ENCODE results near the gene CLCA4. TPM values are rescaled to one million over a fixed set of nuclear protein-coding genes. Genes with fewer than 3 reads are reported as not detected.

Gene CLCA4
- total and polyA plus RNA-seq, 2 experiments from 2014 or later = not detected

DNA sequence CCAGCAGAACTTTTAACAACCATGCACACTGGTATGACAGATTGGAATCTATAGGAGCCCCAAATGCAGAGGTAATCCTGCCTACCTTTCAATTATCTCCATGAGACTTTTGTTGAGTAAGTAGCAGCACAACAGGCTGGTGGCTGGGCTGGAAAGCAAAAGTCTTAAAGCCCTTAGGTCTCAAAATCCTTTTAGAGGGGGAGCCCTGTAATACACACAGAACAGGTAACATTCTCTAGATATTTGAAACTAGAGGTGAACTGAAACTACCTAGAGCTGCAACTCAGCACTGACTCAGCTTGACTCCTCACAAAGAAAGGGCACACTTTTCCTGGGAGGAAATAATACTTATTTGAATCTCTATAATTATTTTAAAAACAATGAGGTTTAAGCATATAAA, 71.5 kb downstream of the CLCA4 start:
- DNase-seq (ENCODE audit: low spot score) (peak; percentile 11), ATAC-seq (peak; percentile 41)
- TF ChIP-seq, protein P1, sequence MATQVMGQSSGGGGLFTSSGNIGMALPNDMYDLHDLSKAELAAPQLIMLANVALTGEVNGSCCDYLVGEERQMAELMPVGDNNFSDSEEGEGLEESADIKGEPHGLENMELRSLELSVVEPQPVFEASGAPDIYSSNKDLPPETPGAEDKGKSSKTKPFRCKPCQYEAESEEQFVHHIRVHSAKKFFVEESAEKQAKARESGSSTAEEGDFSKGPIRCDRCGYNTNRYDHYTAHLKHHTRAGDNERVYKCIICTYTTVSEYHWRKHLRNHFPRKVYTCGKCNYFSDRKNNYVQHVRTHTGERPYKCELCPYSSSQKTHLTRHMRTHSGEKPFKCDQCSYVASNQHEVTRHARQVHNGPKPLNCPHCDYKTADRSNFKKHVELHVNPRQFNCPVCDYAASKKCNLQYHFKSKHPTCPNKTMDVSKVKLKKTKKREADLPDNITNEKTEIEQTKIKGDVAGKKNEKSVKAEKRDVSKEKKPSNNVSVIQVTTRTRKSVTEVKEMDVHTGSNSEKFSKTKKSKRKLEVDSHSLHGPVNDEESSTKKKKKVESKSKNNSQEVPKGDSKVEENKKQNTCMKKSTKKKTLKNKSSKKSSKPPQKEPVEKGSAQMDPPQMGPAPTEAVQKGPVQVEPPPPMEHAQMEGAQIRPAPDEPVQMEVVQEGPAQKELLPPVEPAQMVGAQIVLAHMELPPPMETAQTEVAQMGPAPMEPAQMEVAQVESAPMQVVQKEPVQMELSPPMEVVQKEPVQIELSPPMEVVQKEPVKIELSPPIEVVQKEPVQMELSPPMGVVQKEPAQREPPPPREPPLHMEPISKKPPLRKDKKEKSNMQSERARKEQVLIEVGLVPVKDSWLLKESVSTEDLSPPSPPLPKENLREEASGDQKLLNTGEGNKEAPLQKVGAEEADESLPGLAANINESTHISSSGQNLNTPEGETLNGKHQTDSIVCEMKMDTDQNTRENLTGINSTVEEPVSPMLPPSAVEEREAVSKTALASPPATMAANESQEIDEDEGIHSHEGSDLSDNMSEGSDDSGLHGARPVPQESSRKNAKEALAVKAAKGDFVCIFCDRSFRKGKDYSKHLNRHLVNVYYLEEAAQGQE (IDR thresholded peaks at IDR 0.05; ENCODE audit: unreplicated experiment) = no peak
- TF ChIP-seq ZNF114 (CRISPR knock-in tag; IDR thresholded peaks at IDR 0.05) (no peak), NANOG (IDR thresholded peaks at IDR 0.05; ENCODE audit: borderline replicate concordance) (no peak), EZH2 (IDR thresholded peaks at IDR 0.05; ENCODE audit: low read depth, unreplicated experiment) (no peak), JUNB (IDR thresholded peaks at IDR 0.05; ENCODE audit: unreplicated experiment) (no peak), ZNF331 (CRISPR knock-in tag; IDR thresholded peaks at IDR 0.05; ENCODE audit: low read depth) (no peak), STAT1 (IDR thresholded peaks at IDR 0.05; ENCODE audit: unreplicated experiment) (no peak), CREB1 (CRISPR knock-in tag; IDR thresholded peaks at IDR 0.05; ENCODE audit: low read depth) (no peak), POLR2AphosphoS5 (IDR thresholded peaks at IDR 0.05; ENCODE audit: low read depth) (no peak), EZH2phosphoT487 (IDR thresholded peaks at IDR 0.05; ENCODE audit: unreplicated experiment) (no peak)
- TF ChIP-seq, protein P2, sequence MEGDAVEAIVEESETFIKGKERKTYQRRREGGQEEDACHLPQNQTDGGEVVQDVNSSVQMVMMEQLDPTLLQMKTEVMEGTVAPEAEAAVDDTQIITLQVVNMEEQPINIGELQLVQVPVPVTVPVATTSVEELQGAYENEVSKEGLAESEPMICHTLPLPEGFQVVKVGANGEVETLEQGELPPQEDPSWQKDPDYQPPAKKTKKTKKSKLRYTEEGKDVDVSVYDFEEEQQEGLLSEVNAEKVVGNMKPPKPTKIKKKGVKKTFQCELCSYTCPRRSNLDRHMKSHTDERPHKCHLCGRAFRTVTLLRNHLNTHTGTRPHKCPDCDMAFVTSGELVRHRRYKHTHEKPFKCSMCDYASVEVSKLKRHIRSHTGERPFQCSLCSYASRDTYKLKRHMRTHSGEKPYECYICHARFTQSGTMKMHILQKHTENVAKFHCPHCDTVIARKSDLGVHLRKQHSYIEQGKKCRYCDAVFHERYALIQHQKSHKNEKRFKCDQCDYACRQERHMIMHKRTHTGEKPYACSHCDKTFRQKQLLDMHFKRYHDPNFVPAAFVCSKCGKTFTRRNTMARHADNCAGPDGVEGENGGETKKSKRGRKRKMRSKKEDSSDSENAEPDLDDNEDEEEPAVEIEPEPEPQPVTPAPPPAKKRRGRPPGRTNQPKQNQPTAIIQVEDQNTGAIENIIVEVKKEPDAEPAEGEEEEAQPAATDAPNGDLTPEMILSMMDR (conservative IDR thresholded peaks at IDR 0.05; ENCODE audit: low read depth in 2 of 2) = no peak
- H3K27ac Mint-ChIP-seq = no peak overlapping the region
- H3K27me3 Mint-ChIP-seq (ENCODE audit: insufficient read depth, low read depth, poor library complexity) = no peaks in the 10 kb centered on the region
- Histone ChIP-seq H2AFZ (no peak overlapping the region), H3K4me1 (ENCODE audit: insufficient read depth) (no peaks in the 10 kb centered on the region), H3K79me2 (replicated peaks; ENCODE audit: insufficient read depth) (no peaks in the 10 kb centered on the region), H3K36me3 (ENCODE audit: insufficient read depth) (no peaks in the 10 kb centered on the region), H3K27me3 (ENCODE audit: insufficient read depth) (no peaks in the 10 kb centered on the region), H4K20me1 (replicated peaks; ENCODE audit: insufficient read depth) (no peaks in the 10 kb centered on the region), H3K4me2 (no peak overlapping the region), H3F3A (replicated peaks; ENCODE audit: low read depth) (no peaks in the 10 kb centered on the region), H3K4me3 (no peak overlapping the region), H3K27ac (ENCODE audit: low read depth) (no peak overlapping the region), H3K9me2 (ENCODE audit: insufficient read depth) (peaks cover 14% of the 10 kb centered on the region; the same call in 1 of the 2 replicates)
- no peak overlapping the region for H3K4me3 Mint-ChIP-seq
- peaks cover 13% of the 10 kb centered on the region for H3K36me3 Mint-ChIP-seq (ENCODE audit: low read depth)
- no peaks in the 10 kb centered on the region for H3K4me1 Mint-ChIP-seq
- peaks cover 19% of the 10 kb centered on the region for H3K9me3 Mint-ChIP-seq

DNA sequence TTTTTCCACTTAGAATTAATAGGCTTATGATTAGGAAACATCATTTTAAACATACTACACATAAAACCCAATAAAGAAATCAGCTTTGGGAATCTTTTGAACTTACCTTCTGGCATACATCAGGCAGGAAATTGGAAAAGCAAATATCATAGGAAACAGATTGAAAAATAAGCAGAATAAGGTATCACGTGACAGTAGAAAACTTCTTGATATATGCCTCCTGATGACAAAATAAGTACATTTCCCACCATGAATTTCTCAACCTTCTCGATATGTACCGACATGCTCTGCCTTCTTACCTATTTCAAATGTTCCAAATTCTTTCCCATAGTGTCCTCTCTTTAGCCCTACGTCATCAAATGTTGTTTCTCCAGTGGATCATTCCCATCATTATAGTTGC, 72.4 kb downstream of the CLCA4 start:
- H3K27me3 Mint-ChIP-seq (ENCODE audit: insufficient read depth, low read depth, poor library complexity) = no peaks in the 10 kb centered on the region
- Histone ChIP-seq H3K36me3 (ENCODE audit: insufficient read depth) (no peaks in the 10 kb centered on the region), H2AFZ (no peak overlapping the region), H3K9me2 (ENCODE audit: insufficient read depth) (peaks cover 14% of the 10 kb centered on the region; the same call in 1 of the 2 replicates), H3K27ac (ENCODE audit: low read depth) (no peak overlapping the region), H3K79me2 (replicated peaks; ENCODE audit: insufficient read depth) (no peaks in the 10 kb centered on the region), H3F3A (replicated peaks; ENCODE audit: low read depth) (no peaks in the 10 kb centered on the region), H3K4me1 (ENCODE audit: insufficient read depth) (no peaks in the 10 kb centered on the region), H4K20me1 (replicated peaks; ENCODE audit: insufficient read depth) (no peaks in the 10 kb centered on the region), H3K4me2 (no peak overlapping the region), H3K4me3 (no peak overlapping the region), H3K27me3 (ENCODE audit: insufficient read depth) (no peaks in the 10 kb centered on the region)
- H3K4me1 Mint-ChIP-seq = no peaks in the 10 kb centered on the region
- no peak overlapping the region for H3K27ac Mint-ChIP-seq
- H3K9me3 Mint-ChIP-seq = peaks cover 10% of the 10 kb centered on the region
- no peak overlapping the region for H3K4me3 Mint-ChIP-seq
- DNase-seq (ENCODE audit: low spot score) (no peak), ATAC-seq (no peak)
- H3K36me3 Mint-ChIP-seq (ENCODE audit: low read depth) = peaks cover 8% of the 10 kb centered on the region
- TF ChIP-seq EZH2phosphoT487 (IDR thresholded peaks at IDR 0.05; ENCODE audit: unreplicated experiment) (no peak), CREB1 (CRISPR knock-in tag; IDR thresholded peaks at IDR 0.05; ENCODE audit: low read depth) (no peak), STAT1 (IDR thresholded peaks at IDR 0.05; ENCODE audit: unreplicated experiment) (no peak), EZH2 (IDR thresholded peaks at IDR 0.05; ENCODE audit: low read depth, unreplicated experiment) (no peak), ZNF331 (CRISPR knock-in tag; IDR thresholded peaks at IDR 0.05; ENCODE audit: low read depth) (no peak), POLR2AphosphoS5 (IDR thresholded peaks at IDR 0.05; ENCODE audit: low read depth) (no peak), JUNB (IDR thresholded peaks at IDR 0.05; ENCODE audit: unreplicated experiment) (no peak), ZNF114 (CRISPR knock-in tag; IDR thresholded peaks at IDR 0.05) (no peak)
- TF ChIP-seq, protein P1 (IDR thresholded peaks at IDR 0.05; ENCODE audit: unreplicated experiment) = no peak
- TF ChIP-seq, protein P3, sequence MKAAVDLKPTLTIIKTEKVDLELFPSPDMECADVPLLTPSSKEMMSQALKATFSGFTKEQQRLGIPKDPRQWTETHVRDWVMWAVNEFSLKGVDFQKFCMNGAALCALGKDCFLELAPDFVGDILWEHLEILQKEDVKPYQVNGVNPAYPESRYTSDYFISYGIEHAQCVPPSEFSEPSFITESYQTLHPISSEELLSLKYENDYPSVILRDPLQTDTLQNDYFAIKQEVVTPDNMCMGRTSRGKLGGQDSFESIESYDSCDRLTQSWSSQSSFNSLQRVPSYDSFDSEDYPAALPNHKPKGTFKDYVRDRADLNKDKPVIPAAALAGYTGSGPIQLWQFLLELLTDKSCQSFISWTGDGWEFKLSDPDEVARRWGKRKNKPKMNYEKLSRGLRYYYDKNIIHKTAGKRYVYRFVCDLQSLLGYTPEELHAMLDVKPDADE (IDR thresholded peaks at IDR 0.05) = no peak

Measured in GM23338 (cell line).